CD4-positive, alpha-beta T cell treated with Interleukin-17A for 1 hour (primary cell): ENCODE data around the gene KCNS3.

Experiments used
- DNase-seq: peaks from one replicate; pipeline ENCODE4 v3.0.0-alpha.2; 2020

KCNS3 gene

DNA sequence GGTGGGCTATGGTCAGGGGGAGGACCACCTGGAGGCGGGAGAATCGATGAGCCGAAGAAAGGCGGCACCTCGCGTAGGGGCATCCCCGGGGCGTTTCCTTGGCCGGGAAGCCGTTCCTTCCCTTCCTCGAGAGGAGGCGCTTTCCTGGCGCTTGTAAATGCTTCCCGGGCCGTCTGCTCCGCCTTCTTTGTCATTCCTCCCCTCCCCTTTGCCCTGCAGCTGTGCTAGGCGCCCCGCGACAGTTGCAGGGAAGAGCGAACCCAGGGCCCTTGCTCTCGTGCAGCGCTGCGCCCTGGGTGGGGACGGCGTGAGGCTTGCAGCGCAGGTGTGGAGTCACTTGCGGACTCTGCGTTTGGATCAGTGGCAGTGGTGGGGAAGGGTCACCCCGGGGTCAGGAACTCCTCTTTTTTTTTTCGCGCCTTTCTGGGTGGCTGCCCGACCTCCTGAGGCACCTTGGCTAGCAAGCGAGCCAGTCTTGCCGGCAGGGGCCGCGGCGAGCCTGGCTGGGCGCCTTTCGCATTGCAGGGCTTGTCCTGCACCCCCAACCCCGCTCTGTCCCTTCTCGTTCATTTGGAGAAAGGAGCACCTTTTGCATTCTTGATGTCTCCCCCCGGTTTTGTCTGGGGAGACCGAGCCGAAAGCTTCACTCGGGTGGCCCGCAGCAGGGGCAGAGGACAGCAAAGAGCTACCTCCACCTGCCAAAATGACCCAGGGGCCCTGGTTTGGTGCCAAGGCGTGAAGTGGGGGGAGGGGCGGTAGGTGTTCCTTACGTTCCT is 858 bp downstream of the KCNS3 start:
- no peak for DNase-seq

DNA sequence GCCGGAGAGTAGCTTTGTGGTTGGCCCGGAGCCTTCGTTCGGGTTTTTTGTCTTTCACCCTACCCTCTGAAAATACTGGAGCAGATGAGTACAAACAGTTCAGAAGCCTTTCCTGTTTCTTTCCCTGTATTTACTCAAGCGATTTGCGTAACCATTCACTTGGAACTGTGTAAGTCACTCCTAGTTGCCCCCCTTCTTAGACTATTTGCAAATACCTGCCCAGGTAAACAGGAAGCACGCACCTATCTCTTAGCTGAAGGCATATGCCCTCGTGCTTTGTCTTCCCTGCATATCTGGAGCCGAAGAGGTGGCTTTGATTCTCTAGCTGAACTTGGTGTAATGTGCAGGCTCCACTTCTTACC is 1.4 kb downstream of the KCNS3 start:
- DNase-seq, result no peak

DNA sequence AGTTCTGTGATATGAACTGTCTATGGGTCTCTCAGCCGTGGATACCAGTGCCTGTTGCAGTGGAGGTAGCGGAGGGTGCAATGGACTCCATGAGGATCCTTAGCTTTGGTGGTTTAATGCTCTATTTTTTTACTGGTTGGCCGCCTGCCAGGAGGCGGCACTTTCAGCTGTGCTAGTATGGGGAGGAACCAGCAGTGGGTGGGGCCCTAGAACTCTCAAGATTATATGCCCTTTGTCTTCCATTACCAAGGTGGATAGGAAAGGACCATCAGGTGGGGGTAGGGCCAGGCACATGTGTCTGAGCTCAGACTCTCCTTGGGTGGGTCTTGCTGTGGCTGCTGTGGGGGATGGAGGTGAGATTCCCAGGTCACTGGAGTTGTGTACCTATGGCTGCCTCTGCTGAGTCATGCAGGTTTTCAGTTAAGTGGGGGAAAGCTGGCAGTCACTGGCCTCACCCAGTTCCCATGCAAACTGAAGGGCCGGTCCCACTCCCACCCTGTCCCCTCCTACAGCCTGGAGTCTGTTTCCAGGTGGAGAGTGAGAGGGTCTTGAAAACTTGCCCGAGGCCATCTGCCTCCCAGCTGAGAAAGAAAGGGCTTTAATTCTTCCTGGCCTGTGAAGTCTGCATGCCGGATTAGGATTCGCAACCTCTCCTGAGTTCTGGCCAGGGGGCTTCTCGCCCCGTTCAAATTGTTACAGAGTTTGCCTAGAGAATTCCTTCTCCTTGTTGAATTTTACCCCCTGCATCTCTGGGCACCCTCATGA is 14.5 kb downstream of the KCNS3 start:
- DNase-seq, result no peak

DNA sequence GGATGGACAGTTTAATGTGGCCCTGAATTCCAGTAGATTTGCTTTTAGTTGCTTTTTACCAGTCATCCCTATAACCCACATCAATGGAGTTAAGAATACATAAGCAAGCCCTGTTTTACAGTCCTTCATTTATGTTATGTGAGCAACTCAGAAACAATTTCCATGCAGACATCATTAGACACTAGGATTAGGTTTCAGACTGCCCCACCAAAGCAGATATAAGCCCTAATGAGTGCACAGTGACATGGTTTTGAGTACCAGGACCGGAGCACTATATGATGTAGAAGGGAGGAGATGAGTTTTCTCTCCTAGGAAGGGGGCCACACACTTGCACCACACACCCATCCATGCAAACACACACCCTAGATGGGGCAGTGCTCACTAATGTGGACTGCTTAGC is 15.5 kb downstream of the KCNS3 start:
- no peak for DNase-seq

DNA sequence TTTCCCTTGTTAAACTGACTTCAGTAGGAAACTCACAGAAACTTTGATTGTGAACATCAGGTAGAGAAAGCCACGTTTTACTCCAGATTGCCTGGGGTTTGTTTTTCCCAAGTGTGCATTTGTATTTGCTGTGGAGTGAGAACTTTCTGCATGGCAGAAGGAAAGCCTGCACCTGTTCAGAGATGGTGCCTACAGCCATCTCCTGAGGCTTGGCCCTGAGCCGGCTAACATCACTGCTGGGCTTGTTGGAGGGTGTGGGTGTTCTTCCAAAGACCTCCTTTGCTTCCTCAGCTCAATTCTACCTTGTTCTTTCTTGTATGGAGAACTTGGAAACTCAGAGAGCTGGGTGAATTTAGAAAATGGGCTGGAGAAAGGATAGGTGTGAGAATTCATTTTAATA is 16.1 kb downstream of the KCNS3 start:
- no peak for DNase-seq

DNA sequence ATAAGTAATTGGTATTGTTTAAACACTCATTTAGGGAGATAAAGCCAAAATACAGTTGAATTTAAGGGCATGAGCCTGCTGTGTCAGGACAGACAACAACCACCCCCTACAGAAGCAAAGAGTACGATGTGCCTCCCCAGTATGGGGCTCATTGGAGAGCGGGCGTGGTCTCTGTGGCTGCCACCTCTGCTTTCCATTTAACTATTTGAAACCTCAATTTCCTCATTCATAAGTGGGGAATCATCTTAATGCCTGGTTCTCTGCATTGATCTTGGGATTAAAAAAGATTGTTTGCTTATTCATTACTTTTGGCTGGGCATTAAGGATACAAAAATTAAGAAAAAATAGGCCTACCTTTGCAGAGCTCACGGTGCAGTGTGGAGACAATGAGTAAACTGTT is 21.4 kb downstream of the KCNS3 start:
- no peak for DNase-seq

DNA sequence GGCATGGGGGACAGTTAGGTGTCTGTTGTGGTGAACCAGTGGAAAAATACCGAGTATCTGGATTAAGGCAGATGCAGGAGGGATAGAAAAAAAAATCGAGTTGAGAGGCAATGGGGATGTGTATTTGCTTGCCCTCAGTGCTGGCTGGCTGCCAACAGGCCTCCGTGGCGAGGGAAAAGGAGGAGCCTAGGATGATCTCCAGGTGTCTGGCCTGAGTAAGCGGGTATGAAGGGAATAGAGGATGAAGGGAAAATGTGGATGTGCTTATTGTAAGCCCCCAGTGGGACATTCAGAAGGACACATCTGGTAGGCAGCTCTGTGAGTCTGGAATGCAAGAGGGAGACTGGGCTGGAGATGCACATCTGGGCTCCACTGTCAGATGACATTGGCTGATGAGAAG is 22.8 kb downstream of the KCNS3 start:
- no peak for DNase-seq

DNA sequence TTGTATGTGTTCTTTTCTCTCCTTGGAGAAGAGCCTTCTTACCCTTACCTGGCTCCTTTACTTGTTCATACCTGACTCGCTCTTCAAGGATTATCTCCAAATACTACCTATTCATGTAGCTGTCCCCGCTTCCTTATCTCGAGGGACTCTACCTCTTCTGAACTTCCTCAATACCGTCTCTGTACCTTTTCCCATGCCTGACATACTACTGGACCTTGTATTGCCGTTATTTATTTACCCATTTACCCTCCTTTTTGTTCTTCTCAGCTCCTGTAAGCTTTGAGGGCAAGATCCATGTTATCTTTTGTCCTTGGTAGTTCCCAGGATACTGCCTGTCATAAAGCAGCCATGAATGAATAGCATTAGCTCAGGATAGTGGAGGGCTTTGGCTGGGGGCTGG is 32.5 kb downstream of the KCNS3 start:
- no peak for DNase-seq

DNA sequence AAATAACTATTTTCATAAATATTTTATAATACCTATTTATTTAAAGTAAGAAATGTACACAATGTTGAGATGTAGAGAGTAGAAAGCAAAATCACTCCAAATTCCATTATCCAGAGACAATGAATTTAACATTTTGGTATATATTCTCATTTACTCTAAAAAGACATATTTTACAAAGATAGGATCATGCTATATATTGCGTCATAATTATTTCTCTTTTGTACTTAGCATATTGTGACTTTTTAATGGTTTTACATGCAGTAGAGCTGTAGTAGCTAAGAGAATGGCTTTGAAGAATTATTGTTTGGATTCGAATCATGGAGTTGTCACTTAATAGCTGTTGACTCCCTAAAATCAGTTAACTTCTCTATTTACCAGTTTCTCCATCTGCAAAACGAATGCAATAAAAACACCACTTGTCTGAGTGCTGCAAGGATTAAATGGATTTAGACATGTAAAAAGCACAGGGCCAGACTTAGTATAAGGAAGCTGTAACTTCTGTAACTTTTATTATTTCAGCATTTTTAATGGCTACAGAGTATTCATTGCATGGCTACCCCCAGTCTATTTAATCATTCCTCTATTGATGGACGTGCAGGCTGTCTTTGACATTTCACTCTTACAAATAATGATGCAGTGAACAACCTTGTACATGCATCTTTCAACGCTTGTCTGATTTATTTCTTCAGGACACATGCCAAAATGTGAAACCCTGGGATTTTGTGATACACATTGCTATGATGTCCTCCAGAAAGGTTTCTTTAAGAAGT is 33.2 kb downstream of the KCNS3 start:
- DNase-seq, result no peak

DNA sequence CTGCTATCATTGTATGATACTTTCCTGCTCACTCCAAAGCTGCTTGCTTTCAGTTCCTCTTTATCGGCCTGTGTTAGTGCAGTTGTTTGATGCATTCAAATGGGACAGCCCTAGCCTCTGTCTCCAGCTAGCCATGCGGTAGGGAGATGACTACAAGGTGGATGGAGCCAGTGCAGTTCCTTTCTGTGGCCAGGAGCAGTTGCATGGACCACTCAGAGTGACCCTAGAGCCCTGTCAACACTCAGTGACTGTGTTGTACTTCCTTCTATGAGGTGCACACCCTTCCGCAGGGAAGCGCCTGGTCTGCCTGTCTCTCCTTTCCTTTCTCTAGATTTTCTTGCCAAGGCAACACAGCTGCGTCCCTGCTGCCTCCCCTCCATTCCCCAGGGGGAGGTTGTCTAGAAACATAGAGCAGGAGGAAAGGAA is 33.8 kb downstream of the KCNS3 start:
- no peak for DNase-seq

DNA sequence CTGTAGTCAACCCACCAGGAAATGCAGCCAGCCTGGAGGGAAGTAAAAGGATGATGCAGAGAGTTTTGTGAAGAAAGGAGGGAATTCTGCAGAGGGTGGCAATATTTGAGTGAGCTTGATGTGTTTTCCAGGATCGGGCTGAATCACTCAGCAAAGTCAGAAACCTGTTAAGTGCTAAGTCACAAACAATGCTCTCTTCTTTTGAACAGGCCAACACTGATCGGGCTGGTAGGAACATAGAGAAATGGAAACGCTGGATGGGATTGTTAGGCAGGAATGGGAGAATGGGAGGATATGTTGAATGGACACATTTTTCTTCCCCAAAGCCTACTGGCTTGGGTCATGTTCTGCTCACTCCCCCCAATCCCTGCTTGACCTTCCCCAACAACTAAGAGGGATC is 36.6 kb downstream of the KCNS3 start:
- no peak for DNase-seq

DNA sequence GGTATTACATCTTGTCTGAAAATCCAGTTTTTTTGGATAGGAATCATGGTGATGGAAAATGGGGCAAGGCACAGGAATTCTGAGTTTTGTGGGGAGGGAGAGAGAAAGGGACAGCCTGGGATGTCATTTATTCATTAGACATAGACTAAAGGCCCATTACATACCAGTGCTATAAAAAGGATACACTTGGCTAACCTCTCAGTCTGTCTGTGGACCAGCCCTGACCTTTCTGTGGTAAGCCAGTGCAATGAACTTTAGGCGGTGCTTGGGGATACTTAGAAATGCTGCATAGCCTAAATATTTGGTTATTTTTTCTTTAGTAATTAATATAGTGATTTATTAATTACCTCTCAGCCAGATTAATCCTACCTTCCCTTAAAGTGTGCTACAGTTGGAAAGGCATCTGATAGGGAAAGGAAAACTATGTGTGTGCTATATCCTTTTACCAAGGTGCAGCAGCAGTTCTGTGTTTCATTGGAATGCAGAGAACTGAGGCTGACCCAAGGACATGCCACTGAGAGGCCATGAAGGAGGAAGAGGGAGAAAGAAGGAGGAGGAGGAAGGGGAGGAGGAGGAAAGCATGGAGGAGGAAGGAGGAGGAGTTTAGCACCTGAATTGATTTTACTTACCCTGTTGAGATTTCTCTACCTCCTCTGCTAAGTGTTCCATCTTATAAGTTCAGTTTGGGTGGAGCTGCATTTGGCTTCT is 37.5 kb downstream of the KCNS3 start:
- DNase-seq, result no peak

DNA sequence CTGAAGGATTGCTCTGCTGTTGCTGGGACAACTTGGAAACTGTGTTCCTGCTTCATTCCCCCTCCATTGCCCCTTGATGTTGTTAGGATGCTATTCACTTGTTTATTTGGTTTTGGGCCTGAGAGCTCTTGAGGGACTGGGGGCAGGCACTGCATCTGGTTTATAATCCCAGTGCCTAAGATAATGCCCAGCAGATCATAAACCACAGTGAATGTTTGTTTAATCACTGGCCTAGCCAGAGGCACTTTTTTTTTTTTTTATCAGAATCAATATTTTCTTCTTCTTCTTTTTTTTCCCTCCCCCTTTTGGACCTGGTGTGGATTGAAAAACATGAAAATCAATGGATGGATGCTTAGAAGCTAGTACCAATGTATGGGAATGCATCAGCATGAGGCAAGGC is 38.1 kb downstream of the KCNS3 start:
- no peak for DNase-seq

DNA sequence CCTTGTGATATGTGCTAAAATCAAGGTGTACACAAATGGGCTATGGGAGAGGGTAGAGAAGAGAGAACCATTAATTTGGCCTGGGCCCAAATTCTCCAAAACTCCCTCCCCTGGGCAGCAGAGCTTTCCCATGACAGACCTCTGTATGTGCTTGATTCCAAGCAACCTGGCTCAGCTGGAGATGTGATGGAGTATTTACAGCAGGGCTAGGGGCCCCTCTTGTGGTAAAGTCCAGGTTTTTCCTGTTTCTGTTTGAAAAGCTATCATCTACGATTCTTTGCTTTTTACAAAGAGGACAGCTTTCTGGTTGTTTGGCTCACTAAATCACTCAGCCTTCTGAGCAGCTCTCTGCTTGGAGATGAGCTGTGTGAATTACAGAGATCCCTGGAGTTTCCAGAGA is 40.3 kb downstream of the KCNS3 start:
- no peak for DNase-seq

DNA sequence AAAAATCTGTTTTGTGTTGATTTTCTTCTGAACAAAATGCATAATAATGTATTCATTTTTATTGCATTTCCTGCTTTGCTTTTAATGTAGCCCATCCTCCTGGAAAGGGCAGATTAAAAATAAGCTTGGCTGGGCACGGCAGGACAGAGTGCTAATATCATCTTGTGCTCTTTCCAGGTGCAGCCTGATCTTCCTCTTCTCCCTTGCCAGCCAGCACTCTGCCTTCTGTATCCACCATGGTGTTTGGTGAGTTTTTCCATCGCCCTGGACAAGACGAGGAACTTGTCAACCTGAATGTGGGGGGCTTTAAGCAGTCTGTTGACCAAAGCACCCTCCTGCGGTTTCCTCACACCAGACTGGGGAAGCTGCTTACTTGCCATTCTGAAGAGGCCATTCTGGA is 52.3 kb downstream of the KCNS3 start:
- DNase-seq, result no peak

DNA sequence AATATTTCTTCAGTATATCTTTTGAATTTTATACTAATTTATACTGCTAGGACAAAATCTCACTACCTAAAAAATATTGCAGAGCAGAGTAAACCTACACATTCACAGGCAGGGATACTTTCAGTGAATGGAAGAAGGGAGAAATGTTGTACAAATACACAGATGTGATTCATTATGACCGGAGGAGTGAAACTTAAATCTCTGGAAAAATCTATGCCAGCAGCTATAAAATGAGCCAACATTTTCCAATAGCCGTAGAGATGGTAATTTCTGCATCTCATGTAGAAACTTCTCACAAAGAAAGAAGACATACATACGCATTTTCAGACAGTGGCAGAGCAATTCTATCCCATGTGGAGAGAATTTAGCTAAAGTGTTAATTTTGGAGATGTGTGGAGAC is 54.8 kb downstream of the KCNS3 start:
- DNase-seq, result no peak

DNA sequence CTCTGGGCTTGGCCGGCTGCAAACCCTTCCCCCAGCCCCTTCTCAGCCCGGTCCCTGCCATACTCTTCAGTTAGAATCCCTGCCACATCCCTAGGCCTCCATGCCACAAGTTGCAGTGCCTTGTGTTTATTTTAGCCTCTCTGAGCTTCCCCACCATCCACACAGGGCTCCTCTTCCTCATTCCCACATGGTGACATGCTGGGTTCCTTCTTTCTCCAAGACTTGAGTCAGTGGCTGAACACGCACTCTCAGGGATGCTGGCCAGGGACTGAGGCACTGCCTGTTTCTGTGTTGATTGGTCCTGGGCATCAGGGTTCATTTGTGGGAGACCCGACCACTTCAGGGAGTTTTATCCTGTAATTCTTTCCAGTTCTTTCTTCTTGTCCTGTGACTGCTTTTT is 56.3 kb downstream of the KCNS3 start:
- DNase-seq, result no peak

DNA sequence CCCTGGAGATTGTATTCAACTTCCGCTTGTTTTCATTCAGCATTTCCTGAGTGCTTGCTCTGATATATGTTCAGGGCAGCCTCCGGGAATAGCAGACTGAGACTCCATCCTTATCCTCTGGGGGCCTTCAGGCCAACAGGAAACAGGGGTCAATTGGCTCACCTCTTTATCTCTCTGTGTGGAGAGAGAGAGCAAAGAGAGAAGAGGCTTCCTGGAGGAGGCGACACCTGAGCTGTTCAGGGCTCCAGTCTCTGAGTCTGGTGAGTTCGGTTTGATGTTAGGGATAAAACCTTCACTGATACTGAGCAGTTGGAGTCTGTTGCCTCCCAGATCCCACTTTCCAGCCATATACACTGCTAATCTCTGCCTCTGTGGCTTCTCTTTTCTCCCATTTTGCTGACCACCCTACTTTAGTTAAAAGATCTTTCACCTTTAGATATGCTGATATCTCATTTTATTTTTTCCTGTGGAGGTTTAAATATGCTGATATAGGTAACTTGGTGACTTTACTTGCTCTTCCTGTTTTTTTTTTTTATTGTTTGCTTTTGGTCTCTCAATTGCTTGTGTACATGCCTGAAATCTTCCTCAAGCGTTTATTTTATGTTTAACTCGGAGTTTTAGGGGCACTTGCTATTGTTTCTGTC is 56.9 kb downstream of the KCNS3 start:
- DNase-seq, result no peak

DNA sequence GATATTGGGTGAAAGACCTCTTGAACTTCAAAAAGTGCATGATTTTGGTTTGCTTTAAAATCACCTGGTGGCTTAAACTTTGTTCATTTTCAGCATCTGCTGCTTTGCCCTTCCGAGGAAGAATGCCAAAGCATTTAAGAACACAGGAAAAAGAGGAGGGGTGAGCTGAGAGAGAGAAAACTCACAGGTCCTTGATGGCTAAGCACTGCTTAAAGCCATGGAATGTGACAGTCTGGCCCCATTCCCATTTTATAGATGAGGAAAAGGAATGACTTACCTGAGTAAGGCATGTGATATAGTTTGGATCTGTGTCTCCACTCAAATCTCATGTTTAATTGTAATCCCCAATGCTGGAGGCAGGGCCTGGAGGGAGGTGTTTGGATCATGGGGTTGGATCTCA is 58.1 kb downstream of the KCNS3 start:
- DNase-seq, result no peak

DNA sequence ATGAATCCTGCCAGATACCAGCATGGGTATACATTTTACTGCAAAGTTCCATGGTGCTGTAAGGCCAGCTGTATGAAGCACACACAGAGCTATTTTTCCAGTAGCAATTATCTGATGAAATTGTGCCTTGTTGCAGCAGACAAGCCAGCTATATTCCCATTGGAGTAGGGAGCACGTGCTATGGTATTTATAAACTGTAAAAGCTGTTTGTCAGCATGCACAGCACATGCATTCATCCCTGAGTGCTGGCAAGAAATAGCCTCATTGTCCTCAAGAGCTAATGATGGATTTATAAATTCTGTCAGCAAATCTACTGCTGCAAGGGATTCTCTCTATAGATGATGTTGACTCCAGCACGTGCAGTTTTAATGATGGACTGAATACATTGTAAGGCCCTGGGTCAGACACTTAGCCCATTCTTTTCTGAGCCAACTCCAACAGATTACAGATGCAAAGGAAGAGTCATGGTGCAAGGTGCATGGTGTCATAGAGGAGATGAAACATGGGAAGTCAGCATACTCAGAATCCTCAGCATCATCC is 61.7 kb downstream of the KCNS3 start:
- no peak for DNase-seq

DNA sequence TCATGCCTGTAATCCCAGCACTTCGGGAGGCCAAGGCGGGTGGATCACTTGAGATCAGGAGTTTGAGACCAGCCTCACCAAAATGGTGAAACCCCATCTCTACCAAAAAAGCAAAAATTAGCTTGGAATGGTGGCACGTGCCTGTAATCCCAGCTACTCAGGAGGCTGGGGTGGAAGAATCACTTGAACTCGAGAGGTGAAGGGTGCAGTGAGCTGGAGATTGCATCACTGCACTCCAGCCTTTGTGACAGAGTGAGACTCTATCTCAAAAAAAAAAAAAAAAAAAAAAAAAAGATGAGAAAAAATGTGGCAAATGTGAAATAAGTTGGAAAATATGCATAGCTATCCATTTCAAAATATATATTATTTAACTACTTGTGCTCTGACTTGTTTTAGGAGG is 65.0 kb downstream of the KCNS3 start:
- no peak for DNase-seq

DNA sequence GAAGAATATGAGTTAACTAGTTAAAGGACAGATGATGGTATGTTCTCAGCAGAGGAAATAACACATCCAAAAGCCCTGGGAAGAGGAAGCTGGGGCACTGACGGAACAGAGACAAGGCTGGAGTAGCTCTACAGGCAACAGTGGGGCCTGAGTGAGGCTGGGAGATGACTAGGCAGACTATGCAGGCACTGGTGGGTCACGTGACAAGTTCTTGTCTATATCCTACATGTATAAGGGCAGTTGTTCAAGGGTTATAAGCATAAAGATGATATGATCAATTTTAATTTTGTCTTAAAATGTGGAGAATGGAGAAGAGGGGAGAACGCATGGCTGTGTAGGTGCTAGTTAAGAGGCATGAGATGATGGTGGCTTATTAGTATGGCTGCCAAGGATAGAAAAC is 68.6 kb downstream of the KCNS3 start:
- DNase-seq, result no peak

DNA sequence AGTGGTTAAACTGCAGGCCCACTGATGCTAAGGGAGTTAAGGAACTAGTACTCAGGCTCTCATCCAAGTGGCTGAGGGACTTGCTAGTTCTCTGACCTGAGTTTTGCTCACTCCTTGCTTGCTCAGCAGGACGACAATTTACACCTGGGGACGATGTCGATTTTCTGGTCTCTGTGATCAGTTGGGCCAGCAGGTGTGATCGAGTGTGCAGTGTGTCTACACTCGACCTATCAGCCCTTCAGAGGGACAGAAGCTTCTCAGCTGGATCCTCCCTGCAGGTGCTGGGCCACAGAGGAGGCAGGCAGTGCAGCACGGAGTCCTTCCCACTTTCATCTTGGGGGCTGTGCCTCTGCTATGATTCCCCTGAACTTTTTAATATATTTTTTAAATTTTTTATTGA is 71.5 kb downstream of the KCNS3 start:
- no peak for DNase-seq
